GM18868 (cell line): Measurements from ENCODE around the gene SLC41A3.
"Not testable (repeated sequence)": the region's sequence is repeated elsewhere in the genome, so short reads cannot be mapped to it uniquely, and the experiment has no call there.

ENCODE experiments used
- ATAC-seq: cut with Tn5 transposase; IDR thresholded peaks from one replicate; pipeline ENCODE4 v1.9.1; 2021; ENCODE audit warnings: mild to moderate bottlenecking, moderate library complexity; ENCODE audit not compliant: unreplicated experiment

SLC41A3 gene

DNA sequence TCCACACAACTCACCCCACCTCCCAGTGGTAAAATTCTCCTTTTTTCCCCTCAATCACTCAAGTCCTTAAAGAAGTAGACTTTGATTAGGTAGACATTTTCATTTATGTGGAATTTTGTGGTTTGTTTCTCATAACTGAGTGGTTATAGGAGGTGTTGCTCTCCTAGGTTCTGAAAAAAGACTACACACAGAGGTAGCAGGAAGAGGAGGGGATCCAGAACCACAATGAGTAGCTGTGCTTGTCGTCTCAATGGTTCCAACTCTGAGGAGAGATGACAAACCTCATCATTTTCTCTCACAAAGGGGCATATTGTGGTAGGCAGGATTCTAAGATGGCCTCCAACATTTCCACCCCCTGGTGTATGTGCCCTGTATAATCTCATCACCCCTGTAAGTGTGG lies 120.1 kb downstream of the SLC41A3 start:
- ATAC-seq: not testable (repeated sequence)

DNA sequence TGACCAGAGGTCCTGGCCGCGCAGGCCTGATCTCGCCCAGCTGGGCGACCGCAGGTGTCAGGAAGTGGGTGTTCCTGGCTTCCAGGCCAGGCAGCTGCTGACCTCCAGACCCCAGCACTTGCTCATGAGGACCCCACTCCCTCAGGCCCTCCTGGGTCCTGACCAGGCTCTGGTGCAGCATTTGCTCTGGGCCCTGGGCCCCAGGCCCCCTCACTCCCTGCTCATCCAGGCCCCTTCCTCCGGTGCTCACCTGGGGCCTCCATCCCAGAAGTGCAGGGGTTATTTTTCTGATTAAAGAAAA lies 122.7 kb downstream of the SLC41A3 start:
- no peak for ATAC-seq

DNA sequence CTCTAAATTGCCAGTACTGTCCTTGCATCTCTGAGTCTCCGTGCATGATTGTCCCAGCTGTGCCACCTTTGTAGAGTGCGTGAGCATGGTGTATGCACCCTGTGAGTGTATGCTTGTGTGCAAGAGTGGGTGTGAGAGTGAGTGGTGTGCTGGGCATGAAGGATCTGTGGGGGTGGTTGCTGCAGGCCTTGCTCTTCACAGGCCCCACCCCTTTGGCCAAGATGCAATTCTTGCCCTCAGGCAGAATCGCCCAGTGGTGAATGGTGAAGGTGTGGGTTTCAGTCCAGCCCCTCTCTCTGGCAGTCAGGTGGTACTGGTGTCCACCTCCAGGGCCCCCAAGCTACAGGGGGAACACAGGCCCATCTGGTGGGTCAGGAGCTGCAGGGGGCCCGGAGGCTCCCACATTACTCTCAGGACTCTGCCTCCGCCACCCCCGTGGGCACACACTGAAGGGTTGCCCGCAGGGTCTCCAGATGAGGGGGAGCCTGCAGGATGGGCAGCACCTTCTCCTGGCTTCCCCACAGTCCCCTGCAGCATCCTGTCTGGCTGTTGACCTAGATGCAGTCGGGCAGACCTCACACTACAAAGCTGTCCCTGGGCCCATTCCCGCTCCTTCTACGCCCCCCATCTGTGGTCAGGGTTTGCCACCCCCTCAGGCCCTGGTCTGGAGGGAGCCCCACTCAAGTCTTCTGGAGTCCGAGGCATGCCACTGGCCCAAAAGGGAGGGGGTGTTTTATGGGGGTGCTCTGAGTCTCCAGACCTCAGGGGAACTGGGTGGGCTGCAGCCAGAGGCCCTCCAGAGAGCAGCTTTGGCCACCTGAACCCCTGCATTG lies 123.3 kb downstream of the SLC41A3 start:
- no peak for ATAC-seq

DNA sequence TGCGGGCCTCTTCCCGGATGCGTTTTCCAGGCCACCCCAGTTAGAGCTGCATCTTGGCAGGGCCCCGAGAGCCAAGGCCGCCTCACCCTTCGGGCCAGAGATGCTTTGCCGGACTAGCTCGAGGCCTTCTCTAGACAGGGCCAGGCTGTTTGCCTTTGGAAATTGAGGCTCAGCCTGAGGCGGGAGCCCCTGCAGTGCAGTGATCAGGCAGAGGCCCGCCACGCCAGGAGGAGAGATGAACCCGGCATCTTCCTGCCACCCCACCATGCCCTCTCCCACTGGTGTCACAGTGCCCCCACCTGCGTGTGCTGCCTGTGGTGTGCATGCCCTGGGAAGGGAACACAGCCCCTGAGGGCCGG lies 123.9 kb downstream of the SLC41A3 start:
- ATAC-seq: no peak

DNA sequence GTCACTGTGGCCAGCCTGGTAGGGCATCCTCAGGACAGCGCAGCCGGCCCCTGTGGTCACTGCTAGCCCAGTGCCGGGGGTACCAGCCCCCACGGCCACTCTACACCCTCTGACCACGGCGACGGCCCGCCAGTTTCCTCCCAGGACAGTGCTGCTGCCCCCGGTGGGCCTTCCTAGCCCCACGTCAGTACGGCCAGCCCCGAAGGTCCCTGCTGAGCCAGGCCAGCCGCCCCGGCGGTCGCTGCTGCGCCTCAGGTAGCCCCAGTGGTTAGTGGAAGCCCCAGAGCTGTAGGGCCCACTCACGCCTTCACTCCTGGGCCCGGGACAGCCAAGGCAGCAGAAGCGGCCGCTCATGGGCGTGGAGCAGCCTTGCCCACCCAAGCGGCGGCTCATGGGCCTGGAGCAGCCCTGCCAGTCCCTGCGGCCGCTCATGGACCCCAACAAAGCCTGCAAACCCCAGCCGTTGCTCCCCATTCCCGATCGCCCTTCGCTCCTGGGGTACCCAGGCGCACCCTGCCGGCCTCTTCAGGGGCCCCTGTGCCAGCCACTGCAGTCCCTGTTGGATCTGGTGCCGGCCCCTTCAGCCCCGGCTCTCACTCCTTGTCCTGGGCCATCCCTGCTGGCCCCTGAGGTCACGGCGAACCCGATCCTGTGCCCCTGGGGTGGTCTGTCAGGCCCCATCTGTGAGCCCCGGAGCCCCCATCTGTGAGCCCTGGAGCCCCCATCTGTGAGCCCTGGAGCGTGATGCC lies 124.4 kb downstream of the SLC41A3 start:
- ATAC-seq: no peak

DNA sequence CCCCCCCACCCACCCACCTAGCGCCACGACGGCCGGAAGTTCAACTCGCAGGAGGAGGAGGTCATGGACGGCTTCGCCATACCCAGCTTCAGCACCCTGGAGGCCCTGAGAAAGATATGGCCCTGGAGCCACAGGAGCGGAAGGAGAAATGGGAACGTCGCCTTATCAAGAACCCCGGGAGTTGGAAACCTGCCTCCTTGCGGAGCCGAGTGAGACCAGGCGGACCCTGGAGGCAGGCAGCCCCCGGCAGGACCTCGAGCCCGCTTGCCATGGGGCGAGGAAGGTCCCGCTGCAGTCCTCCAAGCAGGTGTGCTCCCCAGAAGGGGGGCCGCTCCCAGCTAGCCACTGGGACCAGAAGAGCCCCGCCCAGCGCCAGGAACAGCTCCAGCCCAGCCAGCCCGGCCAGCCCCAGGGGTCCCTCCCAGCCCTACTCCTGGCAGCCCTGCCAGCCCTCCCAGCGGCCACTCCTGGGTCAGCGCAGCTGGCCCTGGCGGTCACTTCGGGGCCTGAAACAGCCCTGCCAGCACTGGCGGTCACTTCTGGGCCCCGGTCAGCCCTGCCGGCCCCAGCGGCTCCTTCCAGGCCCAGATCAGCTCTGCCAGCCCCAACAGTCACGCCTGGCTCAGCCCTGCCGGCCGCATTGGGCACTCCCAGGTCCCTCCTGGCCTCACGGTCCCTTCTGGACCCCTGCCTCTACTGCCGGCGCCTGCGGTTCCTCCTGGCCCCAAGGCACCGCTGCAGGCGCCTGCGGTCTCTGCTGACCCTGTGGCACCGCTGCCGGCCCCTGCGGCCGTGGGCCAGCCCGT lies 125.2 kb downstream of the SLC41A3 start:
- no peak for ATAC-seq

DNA sequence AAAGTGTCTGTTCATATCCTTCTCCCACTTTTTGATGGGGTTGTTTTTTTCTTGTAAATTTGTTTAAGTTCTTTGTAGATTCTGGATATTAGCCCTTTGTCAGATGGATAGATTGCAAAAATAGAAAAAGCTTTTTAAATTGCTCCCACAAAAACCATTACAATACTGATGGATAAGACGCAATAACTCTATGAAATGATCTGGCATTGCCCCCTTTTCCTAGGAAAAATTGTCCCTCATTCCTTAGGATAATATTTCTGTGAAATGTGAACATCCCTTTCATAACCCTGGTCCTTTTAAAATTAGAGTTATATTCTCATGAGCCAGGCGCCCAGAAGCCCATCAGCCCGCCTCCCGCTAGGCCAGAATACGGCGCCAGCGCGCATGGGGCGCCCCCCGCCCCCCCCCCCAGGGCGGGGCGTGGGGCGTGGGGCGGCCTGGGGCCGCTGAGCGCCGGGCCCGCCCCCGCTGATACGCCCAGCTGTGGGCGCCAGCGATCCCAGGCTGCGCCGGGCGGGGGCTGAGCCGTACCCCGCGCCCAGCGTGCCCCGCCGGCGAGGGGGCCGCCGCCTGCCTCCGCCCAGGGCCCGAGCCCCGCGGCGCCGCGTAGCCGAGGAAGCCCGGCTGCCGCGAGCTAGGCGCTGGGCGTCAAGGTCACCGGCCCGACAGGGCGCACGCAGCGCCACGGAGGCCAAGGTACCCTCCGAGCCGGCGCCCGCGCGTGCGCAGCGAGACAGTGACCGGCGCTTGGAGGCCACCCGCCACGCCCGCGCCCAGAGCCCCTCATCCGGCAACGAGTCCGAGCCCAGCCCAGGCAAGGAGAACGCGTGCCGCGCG lies 126.0 kb downstream of the SLC41A3 start:
- no peak for ATAC-seq

DNA sequence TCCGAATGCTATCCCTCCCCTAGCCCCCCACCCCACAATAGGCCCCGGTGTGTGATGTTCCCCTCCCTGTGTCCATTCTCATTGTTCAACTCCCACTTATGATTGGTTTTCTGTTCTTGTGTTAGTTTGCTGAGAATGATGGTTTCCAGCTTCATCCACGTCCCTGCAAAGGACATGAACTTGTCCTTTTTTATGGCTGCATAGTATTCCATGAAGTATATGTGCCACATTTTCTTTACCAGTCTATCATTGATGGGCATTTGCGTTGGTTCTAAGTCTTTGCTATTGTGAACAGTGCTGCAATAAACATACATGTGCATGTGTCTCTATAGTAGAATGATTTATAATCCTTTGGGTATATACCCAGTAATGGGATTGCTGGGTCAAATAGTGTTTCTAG lies 126.9 kb downstream of the SLC41A3 start:
- not testable (repeated sequence) for ATAC-seq
